Islet of Langerhans (tissue), 1 donor: ENCODE results near the gene PLCD1.
"Not testable (repeated sequence)": the region's sequence is repeated elsewhere in the genome, so short reads cannot be mapped to it uniquely, and the experiment has no call there.

ENCODE experiments used
- FAIRE-seq: peaks from one replicate; lab custom pipeline; 2011; peaks lifted over from hg19 to GRCh38; lab: Jason Lieb, UNC

Gene PLCD1

GRCh38 chr3:38029400-38030125 lies at the start of gene PLCD1:
PLCD1 (minus strand) TSS chr3:38029642; CDS start chr3:38029539, 103 bp downstream.
- FAIRE-seq, result no peak

GRCh38 chr3:38077073-38077472 lies 47.6 kb upstream of the PLCD1 start:
- FAIRE-seq, result not testable (repeated sequence)

GRCh38 chr3:38070013-38070412 lies 40.6 kb upstream of the PLCD1 start:
- no peak for FAIRE-seq

GRCh38 chr3:38067508-38068233 lies 38.2 kb upstream of the PLCD1 start:
- FAIRE-seq, result no peak

- FAIRE-seq, result not testable (repeated sequence)
These were observed 35.0 kb upstream of the PLCD1 start for GRCh38 chr3:38064453-38064852.

- FAIRE-seq, result no peak
These were observed 33.4 kb upstream of the PLCD1 start for GRCh38 chr3:38062809-38063208.

- no peak for FAIRE-seq
These were observed 30.1 kb upstream of the PLCD1 start for GRCh38 chr3:38059591-38059990.

GRCh38 chr3:38059148-38059547 lies 29.7 kb upstream of the PLCD1 start:
- FAIRE-seq, result no peak

- no peak for FAIRE-seq
These were observed 25.1 kb upstream of the PLCD1 start for GRCh38 chr3:38054499-38055001.

- FAIRE-seq, result not testable (repeated sequence)
These were observed 24.5 kb upstream of the PLCD1 start for GRCh38 chr3:38053813-38054498.

GRCh38 chr3:38053286-38053685 lies 23.8 kb upstream of the PLCD1 start:
- FAIRE-seq, result not testable (repeated sequence)

- FAIRE-seq, result no peak
These were observed 21.7 kb upstream of the PLCD1 start for GRCh38 chr3:38051131-38051530.

GRCh38 chr3:38049358-38050126 lies 20.1 kb upstream of the PLCD1 start:
- FAIRE-seq, result no peak

- FAIRE-seq, result no peak
These were observed 18.5 kb upstream of the PLCD1 start for GRCh38 chr3:38047896-38048295.

- no peak for FAIRE-seq
These were observed 17.4 kb upstream of the PLCD1 start for GRCh38 chr3:38046821-38047220.

GRCh38 chr3:38046027-38046426 lies 16.6 kb upstream of the PLCD1 start:
- FAIRE-seq, result no peak

- no peak for FAIRE-seq
These were observed 14.0 kb upstream of the PLCD1 start for GRCh38 chr3:38043486-38043885.

GRCh38 chr3:38040401-38040800 lies 11.0 kb upstream of the PLCD1 start:
- no peak for FAIRE-seq

GRCh38 chr3:38039899-38040261 lies 10.4 kb upstream of the PLCD1 start:
- FAIRE-seq, result no peak

- no peak for FAIRE-seq
These were observed 9.9 kb upstream of the PLCD1 start, which contains the start of gene DLEC1 for GRCh38 chr3:38039101-38039898. DLEC1 (plus strand) TSS chr3:38039208; CDS start chr3:38039226, 18 bp downstream.

GRCh38 chr3:38038447-38038911 lies 9.0 kb upstream of the PLCD1 start:
- FAIRE-seq, result no peak
